ENCODE measurements around the gene HTRA3.
A peak's percentile ranks its signal among the peaks of the same experiment; 100 is the strongest.
"Not testable (repeated sequence)": the region's sequence is repeated elsewhere in the genome, so short reads cannot be mapped to it uniquely, and the experiment has no call there.

HTRA3 gene

GRCh38 chr4:8325291-8325973 lies 55.9 kb downstream of the HTRA3 start:
- DNase-seq (ENCODE audit: low spot score), result no peak

- no peak for DNase-seq (ENCODE audit: low spot score)
These were observed 56.7 kb downstream of the HTRA3 start for GRCh38 chr4:8326206-8326605.

DNA sequence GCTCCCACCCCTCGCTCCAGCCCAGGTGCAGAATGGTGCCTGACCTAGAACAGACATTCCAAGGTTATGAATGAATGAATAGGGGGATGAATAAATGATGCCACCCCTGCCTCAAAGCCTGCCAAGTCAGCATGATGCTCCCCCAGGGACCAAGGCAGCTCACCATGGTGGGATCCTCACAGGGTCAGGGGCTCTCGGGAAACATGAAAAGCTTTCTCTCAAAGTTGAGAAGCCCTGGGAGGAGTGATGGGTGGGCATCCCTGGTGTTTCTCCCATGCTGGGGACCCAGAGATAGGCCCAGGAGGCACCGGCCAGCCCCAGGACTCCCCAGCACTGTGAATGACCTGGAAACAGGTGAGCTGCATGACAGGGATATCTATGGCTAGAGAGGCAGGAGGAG lies 58.9 kb downstream of the HTRA3 start:
- no peak for DNase-seq (ENCODE audit: low spot score)

GRCh38 chr4:8328866-8329559 lies 59.5 kb downstream of the HTRA3 start:
- DNase-seq (ENCODE audit: low spot score), result no peak

GRCh38 chr4:8329560-8329858 lies 60.0 kb downstream of the HTRA3 start:
- no peak for DNase-seq (ENCODE audit: low spot score)

GRCh38 chr4:8329859-8330761 lies 60.6 kb downstream of the HTRA3 start:
- DNase-seq (ENCODE audit: low spot score), result no peak

DNA sequence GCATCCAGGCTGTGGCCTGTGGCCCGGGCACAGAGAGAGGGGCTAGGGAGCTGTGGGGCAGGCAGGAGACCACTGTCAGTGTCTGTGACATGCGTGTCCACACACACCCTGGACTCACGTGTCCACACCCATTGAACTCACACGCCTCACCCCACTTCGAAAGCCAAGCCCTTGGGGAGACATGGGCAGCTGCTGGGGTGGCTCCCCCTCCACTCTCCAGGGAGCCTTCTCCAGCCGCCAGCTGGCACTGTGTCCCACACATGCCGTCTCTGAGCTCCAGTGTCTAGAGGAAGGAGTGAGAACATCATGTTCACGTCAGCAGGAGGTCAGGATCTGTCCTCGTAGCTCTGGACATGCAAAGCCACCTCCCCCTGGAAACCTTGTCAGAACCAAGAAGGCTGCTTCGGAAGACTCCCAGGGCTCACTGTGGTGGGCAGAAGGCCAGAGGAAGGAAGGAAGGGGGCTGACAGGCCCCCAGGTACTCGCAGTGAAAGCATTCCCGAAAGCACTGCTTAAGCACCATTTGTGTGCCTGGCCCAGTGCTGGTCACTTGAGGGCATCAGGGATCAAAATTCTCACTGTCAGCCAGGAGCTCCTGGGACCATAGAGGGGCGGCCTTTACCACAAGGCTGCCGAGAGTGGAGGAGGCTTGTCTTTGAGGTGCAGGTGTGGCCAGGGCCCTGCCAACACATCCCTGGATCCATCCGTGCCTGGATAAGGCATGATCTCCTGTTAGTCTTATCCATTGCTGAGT lies 61.4 kb downstream of the HTRA3 start:
- no peak for DNase-seq (ENCODE audit: low spot score)

- no peak for DNase-seq (ENCODE audit: low spot score)
These were observed 62.0 kb downstream of the HTRA3 start for GRCh38 chr4:8331575-8331955.

DNA sequence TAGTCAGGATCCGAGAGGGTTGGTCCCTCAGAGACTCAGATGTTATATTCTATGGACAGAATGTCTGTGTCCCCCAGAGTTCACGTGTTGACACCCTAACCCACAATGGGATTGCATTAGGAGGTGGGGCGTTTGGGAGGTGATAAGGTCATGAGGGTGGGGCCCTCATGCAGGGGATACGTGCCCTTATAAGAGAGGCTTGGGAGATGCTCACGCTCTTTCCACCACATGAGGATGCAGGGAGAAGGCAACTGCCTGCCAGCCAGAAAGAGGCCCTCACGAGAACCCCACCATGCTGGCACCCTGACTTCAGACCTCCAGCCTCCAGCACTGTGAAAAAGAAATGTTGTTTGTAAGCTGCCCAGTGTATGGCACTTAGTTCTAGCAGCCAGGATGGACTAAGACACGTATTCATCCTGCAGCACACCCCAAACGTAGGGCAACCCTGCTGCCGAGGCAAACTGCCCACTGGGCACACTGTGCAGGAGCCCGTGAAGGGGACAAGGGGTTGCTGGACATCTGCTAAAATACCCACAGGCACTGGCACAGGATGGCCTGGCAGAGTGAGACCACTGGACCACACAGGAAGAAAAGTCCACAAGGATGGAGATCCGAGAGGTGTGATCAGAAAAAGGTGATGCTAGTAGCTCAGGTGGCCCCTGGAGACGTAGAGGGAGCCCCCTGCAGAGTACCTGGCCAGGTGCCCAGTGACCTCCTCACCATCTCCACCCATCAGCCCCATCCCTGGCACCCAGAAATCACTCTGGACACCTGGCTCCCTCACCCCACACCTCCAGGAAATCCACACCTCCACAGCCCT lies 62.7 kb downstream of the HTRA3 start:
- no peak for DNase-seq (ENCODE audit: low spot score)

- DNase-seq (ENCODE audit: low spot score), result no peak
These were observed 63.4 kb downstream of the HTRA3 start for GRCh38 chr4:8332891-8333331.

DNA sequence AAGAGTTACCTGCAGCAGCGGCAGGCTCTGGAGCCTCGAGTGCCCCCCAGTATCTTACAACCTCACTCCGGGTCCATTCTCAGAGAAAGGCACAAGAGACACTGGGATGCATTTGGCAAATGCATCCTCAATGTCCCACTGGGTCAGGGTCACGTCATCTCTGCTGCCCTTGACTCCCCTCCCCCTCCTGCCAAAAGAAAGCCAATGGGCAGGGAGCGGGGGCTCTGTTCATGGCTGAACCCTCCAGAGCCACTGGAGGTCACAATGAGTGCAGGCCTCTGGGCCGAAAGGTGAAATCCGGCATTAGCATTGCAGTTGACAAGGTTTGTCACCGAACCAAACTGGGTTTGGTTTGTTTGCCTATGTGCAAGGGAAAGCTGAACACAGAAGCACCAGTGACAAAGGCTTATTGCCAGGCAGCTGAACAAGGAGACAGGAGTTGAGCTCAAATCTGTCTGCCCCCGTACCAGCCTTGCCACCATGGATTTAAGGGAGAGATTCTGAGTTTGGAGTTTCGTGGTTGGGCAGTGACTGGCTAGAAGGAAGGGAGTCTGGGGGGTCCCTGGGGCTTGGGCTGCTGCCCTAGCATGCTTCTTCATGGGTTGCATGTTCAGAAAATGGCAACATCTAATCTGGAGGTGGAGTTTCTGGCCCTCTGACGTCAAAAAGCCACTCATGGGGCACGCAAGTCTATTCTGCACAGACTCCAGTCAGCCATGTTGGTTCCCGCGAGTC lies 64.3 kb downstream of the HTRA3 start:
- no peak for DNase-seq (ENCODE audit: low spot score)

- no peak for DNase-seq (ENCODE audit: low spot score)
These were observed 65.4 kb downstream of the HTRA3 start for GRCh38 chr4:8334786-8335460.

DNA sequence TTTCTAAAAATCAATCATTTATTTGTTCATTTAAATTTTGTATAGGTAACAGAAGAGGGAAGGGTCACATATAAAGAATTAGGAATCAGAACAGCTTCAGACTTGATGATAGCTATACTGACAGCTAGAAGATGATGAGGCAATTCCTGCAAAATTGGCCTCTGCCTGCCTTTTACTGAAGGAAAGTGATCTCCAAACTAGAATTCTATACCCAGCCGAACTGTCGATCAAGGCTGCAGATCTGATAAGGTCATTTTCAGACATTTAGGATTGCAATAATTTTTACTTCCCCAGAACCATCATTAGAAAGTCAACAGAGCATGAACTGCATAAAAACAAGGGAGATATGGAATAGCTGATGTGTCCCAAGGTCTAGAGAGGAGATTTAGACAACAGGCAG lies 66.3 kb downstream of the HTRA3 start:
- no peak for DNase-seq (ENCODE audit: low spot score)

GRCh38 chr4:8336412-8337075 lies 67.0 kb downstream of the HTRA3 start:
- DNase-seq (ENCODE audit: low spot score), result peak; percentile 41

GRCh38 chr4:8338351-8338961 lies 68.9 kb downstream of the HTRA3 start:
- DNase-seq (ENCODE audit: low spot score), result no peak

DNA sequence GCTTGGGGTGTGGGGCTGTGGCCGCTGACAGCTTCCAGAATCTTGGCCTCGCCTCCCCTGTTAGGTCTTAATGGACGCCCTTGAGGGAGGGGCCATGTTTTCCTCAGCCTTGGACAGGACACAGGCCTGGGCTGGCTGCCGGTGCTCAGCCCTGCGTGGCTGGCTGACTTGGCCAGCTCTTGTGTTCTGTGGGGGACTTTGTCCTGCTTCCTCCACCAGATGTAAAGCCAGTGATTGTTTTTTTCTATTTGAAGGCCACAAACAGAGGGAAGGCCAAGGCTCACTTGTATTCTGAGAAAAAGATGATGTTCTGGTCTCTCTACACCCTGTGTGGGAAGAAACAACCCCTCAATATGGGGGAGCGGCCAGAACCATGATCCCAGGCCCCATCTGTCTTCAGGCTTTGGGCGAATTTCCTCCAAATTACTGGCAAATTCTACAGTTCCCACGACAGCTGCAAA lies 71.3 kb downstream of the HTRA3 start:
- DNase-seq (ENCODE audit: low spot score), result no peak

DNA sequence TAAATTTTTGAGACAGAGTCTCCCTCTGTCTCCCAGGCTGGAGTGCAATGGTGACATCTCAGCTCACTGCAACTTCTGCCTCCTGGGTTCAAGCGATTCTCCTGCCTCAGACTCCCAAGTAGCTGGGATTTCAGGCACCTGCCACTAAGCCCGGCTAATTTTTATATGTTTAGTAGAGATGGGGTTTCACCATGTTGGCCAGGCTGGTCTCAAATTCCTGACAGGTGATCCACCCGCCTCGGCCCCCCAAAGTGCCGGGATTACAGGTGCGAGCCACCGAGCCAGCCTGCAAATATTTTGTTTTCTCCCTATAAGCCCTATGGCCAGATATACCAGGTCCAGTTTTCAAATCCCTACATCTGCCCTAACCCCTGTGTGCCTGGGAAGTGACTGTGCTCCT lies 71.7 kb downstream of the HTRA3 start:
- not testable (repeated sequence) for DNase-seq (ENCODE audit: low spot score)

DNA sequence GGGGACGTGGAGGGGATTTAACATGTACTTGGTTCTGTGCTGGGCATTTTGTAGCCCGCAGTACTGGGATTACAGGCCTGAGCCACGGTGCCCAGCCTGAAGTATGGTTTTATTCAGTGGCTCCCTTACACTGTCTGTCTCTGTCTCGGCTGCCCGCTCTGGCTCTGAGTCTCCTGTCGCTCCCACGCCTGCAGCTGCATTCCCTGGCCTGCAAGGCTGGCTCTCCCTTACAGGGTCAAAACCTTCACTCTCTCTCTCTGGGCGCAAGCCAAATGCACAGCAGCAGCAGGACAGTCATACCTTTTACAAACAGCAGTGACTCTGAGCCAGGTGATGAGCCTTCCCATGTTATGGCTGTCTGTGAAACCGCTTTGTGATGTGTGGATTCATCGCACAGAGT lies 72.1 kb downstream of the HTRA3 start:
- DNase-seq (ENCODE audit: low spot score), result no peak

- no peak for DNase-seq (ENCODE audit: low spot score)
These were observed 73.2 kb downstream of the HTRA3 start for GRCh38 chr4:8342651-8343261.

All from SW480 (cell line).